GM12878 (cell line): ENCODE data around the gene MACROD2. TPM values are rescaled to one million over a fixed set of nuclear protein-coding genes. Genes with fewer than 3 reads are reported as not detected.

Source experiments
- ATAC-seq: fragments of 200-7000 bp; cut with Tn5 transposase; 3 replicates; pipeline ENCODE4 v1.9.1; 2020; ENCODE audit warnings: mild to moderate bottlenecking, moderate library complexity
- BruUV-seq: library from RNA; stranded (reverse); fragments of 400-500 nt; replicated peaks from 2 replicates; lab custom pipeline; 2021; lab: Mats Ljungman, UMichigan
- CTCF ChIA-PET: fragments of 300-600 bp; sonication (Branson Sonifier 250); formaldehyde crosslinking; extraction: SDS; loops from one replicate; lab custom pipeline; 2021; ENCODE audit warnings: inconsistent platforms; lab: Yijun Ruan, JAX
- POLR2A ChIA-PET: fragments of 350-600 bp; formaldehyde crosslinking; extraction: SDS; loops from one replicate; lab custom pipeline; 2021; ENCODE audit warnings: inconsistent platforms; lab: Charles Lee
- RAD21 ChIA-PET: fragments of 300-600 bp; sonication (Branson Sonifier 250); formaldehyde crosslinking; loops from one replicate; lab custom pipeline; 2023; ENCODE audit warnings: antibody characterized with exemption; ENCODE audit not compliant: unreplicated experiment; lab: Charles Lee
- SMC1A ChIA-PET: fragments of 300-600 bp; sonication (Branson Sonifier 250); formaldehyde crosslinking; loops from one replicate; lab custom pipeline; 2023; ENCODE audit not compliant: unreplicated experiment, uncharacterized antibody; lab: Charles Lee
- DNase-seq: peaks from one replicate; pipeline ENCODE4 v3.0.0-alpha.2; 2011; ENCODE audit warnings: low read depth, low spot score
- FAIRE-seq: peaks from 3 replicates; lab custom pipeline; 2011; peaks lifted over from hg19 to GRCh38; lab: Jason Lieb, UNC
- H2AFZ ChIP-seq: 2 replicates; pipeline ENCODE4 v1.6.0; 2011; ENCODE audit warnings: low read depth, low read length, control low read depth; ENCODE audit not compliant: control insufficient read depth
- H3K27ac ChIP-seq: 2 replicates; pipeline ENCODE4 v1.5.1; 2011; ENCODE audit warnings: control low read depth; ENCODE audit not compliant: control insufficient read depth, insufficient read depth
- H3K27me3 ChIP-seq, 2 experiments: replicated peaks in 1 of 2; 2 replicates each; pipeline versions ENCODE4 v1.6.0 to v1.6.1; 2011; ENCODE audit warnings: low read length in 1 of 2; ENCODE audit not compliant: control insufficient read depth in 2 of 2, insufficient read depth in 2 of 2
- H3K36me3 ChIP-seq, 2 experiments: 2 replicates each; pipeline ENCODE4 v1.5.1; 2011; ENCODE audit warnings: low read length in 1 of 2; ENCODE audit not compliant: control insufficient read depth in 2 of 2, insufficient read depth in 2 of 2
- H3K4me1 ChIP-seq: 2 replicates; pipeline ENCODE4 v1.6.1; 2011; ENCODE audit warnings: mild to moderate bottlenecking, low read length, moderate library complexity, mixed read lengths; ENCODE audit not compliant: control insufficient read depth, insufficient read depth
- H3K4me2 ChIP-seq: 2 replicates; pipeline ENCODE4 v1.6.0; 2011; ENCODE audit warnings: control low read depth; ENCODE audit not compliant: control insufficient read depth, insufficient read depth
- H3K4me3 ChIP-seq: fragments of 200-600 bp; sonication (generic); 2 replicates; pipeline ENCODE4 v1.5.1; 2016
- H3K79me2 ChIP-seq: 2 replicates; pipeline ENCODE4 v1.6.0; 2011; ENCODE audit warnings: low read length; ENCODE audit not compliant: control insufficient read depth, insufficient read depth
- H3K9ac ChIP-seq: 2 replicates; pipeline ENCODE4 v1.8.0; 2011; ENCODE audit warnings: low read length, control low read depth, mixed read lengths; ENCODE audit not compliant: control insufficient read depth, insufficient read depth
- H3K9me3 ChIP-seq: replicated peaks from 3 replicates; pipeline ENCODE4 v1.5.1; 2011; ENCODE audit warnings: mild to moderate bottlenecking, low read length; ENCODE audit not compliant: control insufficient read depth, insufficient read depth
- H4K20me1 ChIP-seq: 2 replicates; pipeline ENCODE4 v1.6.0; 2011; ENCODE audit not compliant: control insufficient read depth, insufficient read depth
- ESRRA ChIP-seq: IDR thresholded peaks from 2 replicates; pipeline ENCODE4 v1.6.1; 2012; ENCODE audit warnings: mild to moderate bottlenecking, low read length, improper control_type of control experiment
- GABPA ChIP-seq: IDR thresholded peaks from 2 replicates; pipeline ENCODE4 v1.6.1; 2014; ENCODE audit warnings: antibody characterized with exemption, low read depth, mild to moderate bottlenecking, inconsistent platforms
- NFXL1 ChIP-seq: fragments of 450-650 bp; IDR thresholded peaks from 2 replicates; pipeline ENCODE4 v1.6.1; 2017; ENCODE audit warnings: antibody characterized with exemption, mild to moderate bottlenecking, borderline replicate concordance
- PAX8 ChIP-seq: fragments of 450-650 bp; IDR thresholded peaks from 2 replicates; pipeline ENCODE4 v1.6.1; 2017; ENCODE audit warnings: mild to moderate bottlenecking, moderate library complexity
- WRNIP1 ChIP-seq: IDR thresholded peaks from 2 replicates; pipeline ENCODE4 v1.6.1; 2011; ENCODE audit warnings: low read depth, low read length, improper control_type of control experiment, borderline replicate concordance
- ZZZ3 ChIP-seq: IDR thresholded peaks from 2 replicates; pipeline ENCODE4 v1.6.1; 2011; ENCODE audit warnings: low read depth; ENCODE audit not compliant: control insufficient read depth, insufficient read length
- WGBS: methylation state at CpG from one replicate; pipeline ENCODE4 v1.1.6; 2016; ENCODE audit warnings: low lambda C conversion rate; ENCODE audit not compliant: insufficient replicate concordance, insufficient coverage; ENCODE audit errors: missing lambda C conversion rate; 5-methylcytosine and 5-hydroxymethylcytosine counted together
- in situ Hi-C: fragments of 300-500 bp; cut with MboI; formaldehyde crosslinking; loops from 9 replicates; pipeline ENCODE4 v1.14.3; 2018; ENCODE audit warnings: mixed read lengths
- intact Hi-C: fragments of 100-400 bp; cut with micrococcal nuclease; formaldehyde crosslinking; loops from one replicate; pipeline ENCODE4 v1.14.2; 2022; ENCODE audit not compliant: unreplicated experiment
- polyA plus RNA-seq, 11 experiments: library from polyadenylated mRNA; depleted of rRNA in 4 of 11; unstranded in 6 of 11; stranded (reverse) in 5 of 11; fragments of >200 nt; fragmentation: Nextera tagmentation in 4 of 11; fragmentation: Illumina TruSeq in 1 of 11; extraction: Ambion mirVana in 4 of 11; extraction: Trizol in 1 of 11; gene quantifications; 1 replicate in 1 of 11; 2 replicates in 10 of 11; pipeline versions ENCODE4 v1.2.1 to v1.2.3, GENCODE V29; 2011 to 2016; ENCODE audit warnings: inconsistent platforms in 2 of 11, missing spikeins in 2 of 11, low read depth in 1 of 11
- total RNA-seq, 4 experiments: library from RNA; depleted of rRNA in 3 of 4; stranded (reverse); fragments of >200 nt in 3 of 4; fragmentation: Illumina TruSeq in 1 of 4; extraction: Trizol in 1 of 4; gene quantifications; 2 replicates each; pipeline versions ENCODE4 v1.2.1 to v1.2.3, GENCODE V29; 2013 to 2021
- TF ChIP-seq, protein P1 (sequence below): IDR thresholded peaks from 2 replicates; pipeline ENCODE4 v1.6.1; 2011; ENCODE audit warnings: borderline replicate concordance, low read depth, mild to moderate bottlenecking, moderate library complexity, mixed read lengths, low read length; ENCODE audit not compliant: insufficient read depth; ENCODE audit errors: extremely low read length
- TF ChIP-seq, protein P2 (sequence below): fragments of 450-650 bp; IDR thresholded peaks from 2 replicates; pipeline ENCODE4 v1.6.1; 2017; ENCODE audit warnings: antibody characterized with exemption, mild to moderate bottlenecking, moderate library complexity
- TF ChIP-seq, protein P3 (sequence below): fragments of 450-650 bp; IDR thresholded peaks from 2 replicates; pipeline ENCODE4 v1.6.1; 2016; ENCODE audit warnings: mild to moderate bottlenecking
- TF ChIP-seq, protein P4 (sequence below): IDR thresholded peaks from 2 replicates; pipeline ENCODE4 v1.6.1; 2012; ENCODE audit warnings: mild to moderate bottlenecking, low read depth, low read length
- TF ChIP-seq, protein P5 (sequence below), 3 experiments: IDR thresholded peaks in 2 of 3; conservative IDR thresholded peaks in 1 of 3; 2 replicates each; pipeline ENCODE4 v1.5.1; 2011; ENCODE audit warnings: low read depth in 3 of 3, low read length in 3 of 3, mild to moderate bottlenecking in 3 of 3, control low read depth in 2 of 3, moderate library complexity in 2 of 3, inconsistent platforms in 1 of 3, mixed read lengths in 1 of 3; ENCODE audit not compliant: control insufficient read depth in 2 of 3, insufficient read depth in 1 of 3; ENCODE audit errors: extremely low read depth in 1 of 3

MACROD2 gene
- total and polyA plus RNA-seq, 10 of the 15 experiments (the other 5 are each of a cell fraction or from before 2014, with no cell fraction given) = 1.1 to 21.5 (median 2.2) TPM

DNA sequence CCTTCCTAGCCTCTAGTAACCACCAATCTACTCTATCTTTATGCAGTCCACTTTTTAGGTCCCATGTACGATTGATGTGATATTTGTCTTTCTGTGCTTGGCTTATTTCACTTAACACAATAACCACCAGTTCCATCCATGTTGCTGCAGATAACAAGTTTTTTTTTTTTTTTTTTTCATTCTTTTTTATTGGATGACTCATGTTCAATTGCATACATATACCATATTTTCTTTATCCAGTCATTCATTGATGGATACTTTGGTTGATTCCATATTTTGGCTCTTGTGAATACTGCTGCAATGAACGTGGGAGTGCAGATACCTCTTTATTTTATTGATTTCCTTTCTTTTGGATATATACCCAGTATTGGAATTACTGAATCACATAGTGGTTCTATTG is 942.5 kb downstream of the MACROD2 start (continued):
- TF ChIP-seq, protein P1, sequence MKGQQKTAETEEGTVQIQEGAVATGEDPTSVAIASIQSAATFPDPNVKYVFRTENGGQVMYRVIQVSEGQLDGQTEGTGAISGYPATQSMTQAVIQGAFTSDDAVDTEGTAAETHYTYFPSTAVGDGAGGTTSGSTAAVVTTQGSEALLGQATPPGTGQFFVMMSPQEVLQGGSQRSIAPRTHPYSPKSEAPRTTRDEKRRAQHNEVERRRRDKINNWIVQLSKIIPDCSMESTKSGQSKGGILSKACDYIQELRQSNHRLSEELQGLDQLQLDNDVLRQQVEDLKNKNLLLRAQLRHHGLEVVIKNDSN = no peak
- TF ChIP-seq, protein P2, sequence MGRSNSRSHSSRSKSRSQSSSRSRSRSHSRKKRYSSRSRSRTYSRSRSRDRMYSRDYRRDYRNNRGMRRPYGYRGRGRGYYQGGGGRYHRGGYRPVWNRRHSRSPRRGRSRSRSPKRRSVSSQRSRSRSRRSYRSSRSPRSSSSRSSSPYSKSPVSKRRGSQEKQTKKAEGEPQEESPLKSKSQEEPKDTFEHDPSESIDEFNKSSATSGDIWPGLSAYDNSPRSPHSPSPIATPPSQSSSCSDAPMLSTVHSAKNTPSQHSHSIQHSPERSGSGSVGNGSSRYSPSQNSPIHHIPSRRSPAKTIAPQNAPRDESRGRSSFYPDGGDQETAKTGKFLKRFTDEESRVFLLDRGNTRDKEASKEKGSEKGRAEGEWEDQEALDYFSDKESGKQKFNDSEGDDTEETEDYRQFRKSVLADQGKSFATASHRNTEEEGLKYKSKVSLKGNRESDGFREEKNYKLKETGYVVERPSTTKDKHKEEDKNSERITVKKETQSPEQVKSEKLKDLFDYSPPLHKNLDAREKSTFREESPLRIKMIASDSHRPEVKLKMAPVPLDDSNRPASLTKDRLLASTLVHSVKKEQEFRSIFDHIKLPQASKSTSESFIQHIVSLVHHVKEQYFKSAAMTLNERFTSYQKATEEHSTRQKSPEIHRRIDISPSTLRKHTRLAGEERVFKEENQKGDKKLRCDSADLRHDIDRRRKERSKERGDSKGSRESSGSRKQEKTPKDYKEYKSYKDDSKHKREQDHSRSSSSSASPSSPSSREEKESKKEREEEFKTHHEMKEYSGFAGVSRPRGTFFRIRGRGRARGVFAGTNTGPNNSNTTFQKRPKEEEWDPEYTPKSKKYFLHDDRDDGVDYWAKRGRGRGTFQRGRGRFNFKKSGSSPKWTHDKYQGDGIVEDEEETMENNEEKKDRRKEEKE = no peak

DNA sequence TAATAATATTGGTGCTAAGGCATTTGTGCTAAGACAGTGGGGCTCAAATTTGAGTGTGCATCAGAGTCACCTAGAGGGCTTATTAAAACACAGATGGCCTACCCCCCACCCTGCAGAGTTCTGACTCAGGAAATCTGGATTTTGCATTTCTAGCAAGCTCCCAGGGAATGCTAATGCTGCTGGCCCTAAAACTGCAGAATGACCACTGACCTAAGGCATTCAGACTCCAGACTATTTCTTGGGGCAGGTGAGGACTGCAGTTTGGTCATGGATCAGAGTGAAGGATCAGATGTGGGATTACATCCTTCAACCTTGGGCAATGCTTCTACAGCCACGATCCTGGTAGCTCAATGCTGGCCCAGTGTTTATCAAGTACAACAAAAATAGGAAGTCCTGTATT is 952.2 kb downstream of the MACROD2 start:
- no peak overlapping the region for H3K27ac ChIP-seq
- intact Hi-C loops = no loop called here
- POLR2A ChIA-PET = no interaction called here
- H3K4me2 ChIP-seq = no peak overlapping the region
- no peaks in the 10 kb centered on the region for H3K4me1 ChIP-seq
- ATAC-seq (no peak), DNase-seq (no peak), FAIRE-seq (no peak)
- H3K79me2 ChIP-seq = no peaks in the 10 kb centered on the region
- H3K4me3 ChIP-seq = no peak overlapping the region
- SMC1A ChIA-PET = interaction anchor here (1.2 to 1.6 kb wide), 4 partner anchors 32 to 610 kb away, joined by 3 to 6 read pairs (median 4); partner anchors contain the start of gene FLRT3
- RAD21 ChIA-PET = interaction anchor here (1.8 kb wide), 1 partner anchor 610 kb away, joined by 12 read pairs; the partner anchor contains the start of gene FLRT3
- no peaks in the 10 kb centered on the region for H3K27me3 ChIP-seq
- H2AFZ ChIP-seq = no peak overlapping the region
- 47% methylated on average over 1 of the region's 1 CpG for whole genome bisulfite sequencing
- in situ Hi-C loops = no loop called here
- CTCF ChIA-PET = interaction anchor here (1.1 to 2.7 kb wide), 6 partner anchors 16 to 612 kb away, joined by 3 to 14 read pairs (median 4); partner anchors contain the start of gene FLRT3
- no TSS peak for BruUV-seq
- H4K20me1 ChIP-seq = no peaks in the 10 kb centered on the region
- no peaks in the 10 kb centered on the region for H3K9me3 ChIP-seq
- no peak overlapping the region for H3K9ac ChIP-seq
- H3K36me3 ChIP-seq = no peaks in the 10 kb centered on the region
- TF ChIP-seq, protein P3, sequence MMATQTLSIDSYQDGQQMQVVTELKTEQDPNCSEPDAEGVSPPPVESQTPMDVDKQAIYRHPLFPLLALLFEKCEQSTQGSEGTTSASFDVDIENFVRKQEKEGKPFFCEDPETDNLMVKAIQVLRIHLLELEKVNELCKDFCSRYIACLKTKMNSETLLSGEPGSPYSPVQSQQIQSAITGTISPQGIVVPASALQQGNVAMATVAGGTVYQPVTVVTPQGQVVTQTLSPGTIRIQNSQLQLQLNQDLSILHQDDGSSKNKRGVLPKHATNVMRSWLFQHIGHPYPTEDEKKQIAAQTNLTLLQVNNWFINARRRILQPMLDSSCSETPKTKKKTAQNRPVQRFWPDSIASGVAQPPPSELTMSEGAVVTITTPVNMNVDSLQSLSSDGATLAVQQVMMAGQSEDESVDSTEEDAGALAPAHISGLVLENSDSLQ = no peak
- TF ChIP-seq PAX8 (no peak), ZZZ3 (no peak), NFXL1 (no peak), GABPA (no peak), WRNIP1 (no peak), ESRRA (no peak)
- TF ChIP-seq, protein P4, sequence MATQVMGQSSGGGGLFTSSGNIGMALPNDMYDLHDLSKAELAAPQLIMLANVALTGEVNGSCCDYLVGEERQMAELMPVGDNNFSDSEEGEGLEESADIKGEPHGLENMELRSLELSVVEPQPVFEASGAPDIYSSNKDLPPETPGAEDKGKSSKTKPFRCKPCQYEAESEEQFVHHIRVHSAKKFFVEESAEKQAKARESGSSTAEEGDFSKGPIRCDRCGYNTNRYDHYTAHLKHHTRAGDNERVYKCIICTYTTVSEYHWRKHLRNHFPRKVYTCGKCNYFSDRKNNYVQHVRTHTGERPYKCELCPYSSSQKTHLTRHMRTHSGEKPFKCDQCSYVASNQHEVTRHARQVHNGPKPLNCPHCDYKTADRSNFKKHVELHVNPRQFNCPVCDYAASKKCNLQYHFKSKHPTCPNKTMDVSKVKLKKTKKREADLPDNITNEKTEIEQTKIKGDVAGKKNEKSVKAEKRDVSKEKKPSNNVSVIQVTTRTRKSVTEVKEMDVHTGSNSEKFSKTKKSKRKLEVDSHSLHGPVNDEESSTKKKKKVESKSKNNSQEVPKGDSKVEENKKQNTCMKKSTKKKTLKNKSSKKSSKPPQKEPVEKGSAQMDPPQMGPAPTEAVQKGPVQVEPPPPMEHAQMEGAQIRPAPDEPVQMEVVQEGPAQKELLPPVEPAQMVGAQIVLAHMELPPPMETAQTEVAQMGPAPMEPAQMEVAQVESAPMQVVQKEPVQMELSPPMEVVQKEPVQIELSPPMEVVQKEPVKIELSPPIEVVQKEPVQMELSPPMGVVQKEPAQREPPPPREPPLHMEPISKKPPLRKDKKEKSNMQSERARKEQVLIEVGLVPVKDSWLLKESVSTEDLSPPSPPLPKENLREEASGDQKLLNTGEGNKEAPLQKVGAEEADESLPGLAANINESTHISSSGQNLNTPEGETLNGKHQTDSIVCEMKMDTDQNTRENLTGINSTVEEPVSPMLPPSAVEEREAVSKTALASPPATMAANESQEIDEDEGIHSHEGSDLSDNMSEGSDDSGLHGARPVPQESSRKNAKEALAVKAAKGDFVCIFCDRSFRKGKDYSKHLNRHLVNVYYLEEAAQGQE = no peak
- TF ChIP-seq, protein P5, sequence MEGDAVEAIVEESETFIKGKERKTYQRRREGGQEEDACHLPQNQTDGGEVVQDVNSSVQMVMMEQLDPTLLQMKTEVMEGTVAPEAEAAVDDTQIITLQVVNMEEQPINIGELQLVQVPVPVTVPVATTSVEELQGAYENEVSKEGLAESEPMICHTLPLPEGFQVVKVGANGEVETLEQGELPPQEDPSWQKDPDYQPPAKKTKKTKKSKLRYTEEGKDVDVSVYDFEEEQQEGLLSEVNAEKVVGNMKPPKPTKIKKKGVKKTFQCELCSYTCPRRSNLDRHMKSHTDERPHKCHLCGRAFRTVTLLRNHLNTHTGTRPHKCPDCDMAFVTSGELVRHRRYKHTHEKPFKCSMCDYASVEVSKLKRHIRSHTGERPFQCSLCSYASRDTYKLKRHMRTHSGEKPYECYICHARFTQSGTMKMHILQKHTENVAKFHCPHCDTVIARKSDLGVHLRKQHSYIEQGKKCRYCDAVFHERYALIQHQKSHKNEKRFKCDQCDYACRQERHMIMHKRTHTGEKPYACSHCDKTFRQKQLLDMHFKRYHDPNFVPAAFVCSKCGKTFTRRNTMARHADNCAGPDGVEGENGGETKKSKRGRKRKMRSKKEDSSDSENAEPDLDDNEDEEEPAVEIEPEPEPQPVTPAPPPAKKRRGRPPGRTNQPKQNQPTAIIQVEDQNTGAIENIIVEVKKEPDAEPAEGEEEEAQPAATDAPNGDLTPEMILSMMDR (IDR thresholded peaks at IDR 0.05 in 2 of 3, conservative IDR thresholded peaks at IDR 0.05 in 1 of 3; ENCODE audit: control insufficient read depth in 2 of 3, extremely low read depth in 1 of 3, insufficient read depth in 1 of 3, low read depth in 3 of 3, low read length in 3 of 3) = no peak
